Erythroblast (primary cell): Measurements from ENCODE around the gene COL5A1.

Source experiments
- GATA1 ChIP-seq: IDR thresholded peaks from 2 replicates; pipeline ENCODE4 v1.6.1; 2011; ENCODE audit warnings: low read depth, mild to moderate bottlenecking, control low read depth, low read length, moderate library complexity
- POLR2A ChIP-seq: IDR thresholded peaks from 2 replicates; pipeline ENCODE4 v1.6.1; 2011; ENCODE audit warnings: mild to moderate bottlenecking, low read length

DNA sequence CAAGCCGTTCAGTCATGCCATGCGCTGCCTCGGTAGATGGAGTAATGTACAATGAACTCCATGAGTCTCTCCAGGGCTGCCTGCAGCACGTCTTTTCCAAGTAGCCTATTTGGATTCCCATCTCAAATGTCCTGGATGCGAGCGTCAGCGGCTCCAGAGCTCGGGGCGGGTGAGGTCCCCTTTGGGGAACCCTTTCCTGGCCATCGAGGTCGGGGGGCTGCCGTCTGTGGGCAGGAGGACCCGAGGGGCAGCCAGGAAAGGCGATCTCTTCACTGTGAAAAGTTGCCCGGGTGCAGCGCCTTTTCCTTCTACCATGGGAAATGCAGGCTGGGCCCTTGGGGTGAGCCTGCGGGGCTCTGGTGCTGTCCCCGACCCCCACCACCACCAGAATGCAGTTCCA is 202.1 kb downstream of the COL5A1 start:
- TF ChIP-seq POLR2A (no peak), GATA1 (no peak)
